Ishikawa (cell line): Measurements from ENCODE around the gene BCL7B.

Experiments
- CREB1 ChIP-seq: IDR thresholded peaks from 2 replicates; pipeline ENCODE4 v1.6.1; 2012; ENCODE audit warnings: low read depth
- EP300 ChIP-seq: IDR thresholded peaks from 2 replicates; pipeline ENCODE4 v1.6.1; 2012; ENCODE audit warnings: borderline replicate concordance
- REST ChIP-seq: IDR thresholded peaks from 2 replicates; pipeline ENCODE4 v1.6.1; 2012; ENCODE audit warnings: low read depth, mild to moderate bottlenecking
- USF1 ChIP-seq: IDR thresholded peaks from 2 replicates; pipeline ENCODE4 v1.6.1; 2012
- YY1 ChIP-seq: IDR thresholded peaks from 2 replicates; pipeline ENCODE4 v1.6.1; 2012; ENCODE audit warnings: low read depth

DNA sequence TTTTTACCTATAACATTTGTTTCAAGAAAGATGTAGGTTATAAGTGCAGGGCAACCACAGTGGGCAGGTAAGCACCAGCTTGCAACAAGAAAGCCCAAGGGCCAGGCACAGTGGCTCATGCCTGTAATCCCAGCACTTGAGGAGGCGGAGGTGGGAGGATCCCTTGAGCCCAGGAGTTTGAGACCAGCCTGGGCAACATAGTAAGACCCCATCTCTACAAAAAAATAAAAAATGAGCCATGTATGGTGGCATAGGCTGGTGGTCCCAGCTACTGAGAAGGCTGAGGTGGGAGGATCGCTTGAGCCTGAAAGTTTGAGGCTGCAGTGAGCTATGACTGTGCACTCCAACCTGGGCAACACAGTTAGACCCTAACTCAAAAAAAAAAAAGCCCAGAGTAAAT, 12.8 kb downstream of the BCL7B start:
- no peak for TF ChIP-seq USF1
- TF ChIP-seq CREB1 = no peak
- TF ChIP-seq YY1 = no peak
- no peak for TF ChIP-seq EP300
- no peak for TF ChIP-seq REST
